Keratinocyte (primary cell): Measurements from ENCODE around the gene MOGAT1.

Experiments
- EZH2 ChIP-seq: IDR thresholded peaks from one replicate; pipeline ENCODE4 v1.6.1; 2012; ENCODE audit warnings: inconsistent platforms, mild to moderate bottlenecking, low read length, moderate library complexity
- TF ChIP-seq, protein P1 (sequence below), 3 experiments: IDR thresholded peaks in 1 of 3; conservative IDR thresholded peaks in 1 of 3; optimal IDR thresholded peaks in 1 of 3; 2 replicates in 2 of 3; 3 replicates in 1 of 3; pipeline versions ENCODE3 to v1.5.1; 2011; ENCODE audit warnings: low read length in 3 of 3, mild to moderate bottlenecking in 3 of 3, moderate library complexity in 2 of 3, control low read depth in 1 of 3, inconsistent platforms in 1 of 3; ENCODE audit not compliant: insufficient read depth in 2 of 3; ENCODE audit errors: extremely low read depth in 1 of 3

- no peak for TF ChIP-seq EZH2
- TF ChIP-seq, protein P1, sequence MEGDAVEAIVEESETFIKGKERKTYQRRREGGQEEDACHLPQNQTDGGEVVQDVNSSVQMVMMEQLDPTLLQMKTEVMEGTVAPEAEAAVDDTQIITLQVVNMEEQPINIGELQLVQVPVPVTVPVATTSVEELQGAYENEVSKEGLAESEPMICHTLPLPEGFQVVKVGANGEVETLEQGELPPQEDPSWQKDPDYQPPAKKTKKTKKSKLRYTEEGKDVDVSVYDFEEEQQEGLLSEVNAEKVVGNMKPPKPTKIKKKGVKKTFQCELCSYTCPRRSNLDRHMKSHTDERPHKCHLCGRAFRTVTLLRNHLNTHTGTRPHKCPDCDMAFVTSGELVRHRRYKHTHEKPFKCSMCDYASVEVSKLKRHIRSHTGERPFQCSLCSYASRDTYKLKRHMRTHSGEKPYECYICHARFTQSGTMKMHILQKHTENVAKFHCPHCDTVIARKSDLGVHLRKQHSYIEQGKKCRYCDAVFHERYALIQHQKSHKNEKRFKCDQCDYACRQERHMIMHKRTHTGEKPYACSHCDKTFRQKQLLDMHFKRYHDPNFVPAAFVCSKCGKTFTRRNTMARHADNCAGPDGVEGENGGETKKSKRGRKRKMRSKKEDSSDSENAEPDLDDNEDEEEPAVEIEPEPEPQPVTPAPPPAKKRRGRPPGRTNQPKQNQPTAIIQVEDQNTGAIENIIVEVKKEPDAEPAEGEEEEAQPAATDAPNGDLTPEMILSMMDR (optimal IDR thresholded peaks at IDR 0.05 in 1 of 3, IDR thresholded peaks at IDR 0.05 in 1 of 3, conservative IDR thresholded peaks at IDR 0.05 in 1 of 3; ENCODE audit: extremely low read depth in 1 of 3, insufficient read depth in 2 of 3, low read length in 3 of 3), result no peak
Observed at GRCh38 chr2:222752746-222753145, 81.3 kb downstream of the MOGAT1 start.
